Pulmonary artery endothelial cell (primary cell): ENCODE results near the gene NPIPB6. TPM values are rescaled to one million over a fixed set of nuclear protein-coding genes. Genes with fewer than 3 reads are reported as not detected.
"Not testable (repeated sequence)": the region's sequence is repeated elsewhere in the genome, so short reads cannot be mapped to it uniquely, and the experiment has no call there.

Experiments
- DNase-seq: peaks from one replicate; pipeline ENCODE4 v3.0.0-alpha.2; 2011; ENCODE audit warnings: low read depth, low spot score
- total RNA-seq: library from RNA; depleted of rRNA; stranded (reverse); fragments of >200 nt; gene quantifications from 2 replicates; pipeline ENCODE4 v1.2.3, GENCODE V29; 2014

Gene NPIPB6
- total RNA-seq: 2.2 TPM in 1 of 2 replicates, not detected in the other

GRCh38 chr16:28363408-28363807, at the start of gene NPIPB6:
TSS of gene NPIPB6 (minus strand) at chr16:28363508. CDS start at chr16:28362822, 686 bp downstream.
- DNase-seq: not testable (repeated sequence)

- DNase-seq: not testable (repeated sequence)
These were observed 40.1 kb upstream of the NPIPB6 start, which contains the start of gene EIF3CL for GRCh38 chr16:28403220-28404072. TSS of gene EIF3CL (minus strand) at chr16:28403841. CDS start at chr16:28403618, 223 bp downstream.

- not testable (repeated sequence) for DNase-seq
These were observed 28.7 kb upstream of the NPIPB6 start for GRCh38 chr16:28392054-28392453.

GRCh38 chr16:28382177-28382867, 19.0 kb upstream of the NPIPB6 start:
- not testable (repeated sequence) for DNase-seq

- DNase-seq: not testable (repeated sequence)
These were observed 14.5 kb upstream of the NPIPB6 start for GRCh38 chr16:28377822-28378221.

GRCh38 chr16:28377108-28377625, 13.9 kb upstream of the NPIPB6 start:
- not testable (repeated sequence) for DNase-seq

GRCh38 chr16:28375115-28375514, 11.8 kb upstream of the NPIPB6 start:
- DNase-seq: not testable (repeated sequence)

- not testable (repeated sequence) for DNase-seq
These were observed 11.0 kb upstream of the NPIPB6 start for GRCh38 chr16:28374281-28374680.

- DNase-seq: not testable (repeated sequence)
These were observed 4.6 kb upstream of the NPIPB6 start for GRCh38 chr16:28367926-28368325.

- DNase-seq: not testable (repeated sequence)
These were observed 1.2 kb upstream of the NPIPB6 start for GRCh38 chr16:28364268-28365173.

GRCh38 chr16:28362600-28362999, 708 bp downstream of the NPIPB6 start:
- not testable (repeated sequence) for DNase-seq

- not testable (repeated sequence) for DNase-seq
These were observed 25.1 kb downstream of the NPIPB6 start for GRCh38 chr16:28338230-28338629.

- DNase-seq: not testable (repeated sequence)
These were observed 26.2 kb downstream of the NPIPB6 start for GRCh38 chr16:28336940-28337710.

GRCh38 chr16:28335678-28336077, 27.6 kb downstream of the NPIPB6 start:
- DNase-seq: not testable (repeated sequence)

GRCh38 chr16:28332632-28333031, 30.7 kb downstream of the NPIPB6 start:
- not testable (repeated sequence) for DNase-seq

- DNase-seq: not testable (repeated sequence)
These were observed 32.3 kb downstream of the NPIPB6 start for GRCh38 chr16:28330981-28331380.

- not testable (repeated sequence) for DNase-seq
These were observed 33.1 kb downstream of the NPIPB6 start for GRCh38 chr16:28330232-28330631.

- DNase-seq: no peak
These were observed 36.3 kb downstream of the NPIPB6 start for GRCh38 chr16:28326881-28327610.

GRCh38 chr16:28324887-28325279, 38.4 kb downstream of the NPIPB6 start:
- no peak for DNase-seq
